Activated T-cell treated with anti-CD3 and anti-CD28 coated beads for 1 hour (primary cell): ENCODE measurements around the gene RBP5.
"Not testable (repeated sequence)": the region's sequence is repeated elsewhere in the genome, so short reads cannot be mapped to it uniquely, and the experiment has no call there.

Source experiments
- DNase-seq: peaks from one replicate; pipeline ENCODE4 v3.0.0-alpha.2; 2020; ENCODE audit warnings: low read depth

RBP5 gene

DNA sequence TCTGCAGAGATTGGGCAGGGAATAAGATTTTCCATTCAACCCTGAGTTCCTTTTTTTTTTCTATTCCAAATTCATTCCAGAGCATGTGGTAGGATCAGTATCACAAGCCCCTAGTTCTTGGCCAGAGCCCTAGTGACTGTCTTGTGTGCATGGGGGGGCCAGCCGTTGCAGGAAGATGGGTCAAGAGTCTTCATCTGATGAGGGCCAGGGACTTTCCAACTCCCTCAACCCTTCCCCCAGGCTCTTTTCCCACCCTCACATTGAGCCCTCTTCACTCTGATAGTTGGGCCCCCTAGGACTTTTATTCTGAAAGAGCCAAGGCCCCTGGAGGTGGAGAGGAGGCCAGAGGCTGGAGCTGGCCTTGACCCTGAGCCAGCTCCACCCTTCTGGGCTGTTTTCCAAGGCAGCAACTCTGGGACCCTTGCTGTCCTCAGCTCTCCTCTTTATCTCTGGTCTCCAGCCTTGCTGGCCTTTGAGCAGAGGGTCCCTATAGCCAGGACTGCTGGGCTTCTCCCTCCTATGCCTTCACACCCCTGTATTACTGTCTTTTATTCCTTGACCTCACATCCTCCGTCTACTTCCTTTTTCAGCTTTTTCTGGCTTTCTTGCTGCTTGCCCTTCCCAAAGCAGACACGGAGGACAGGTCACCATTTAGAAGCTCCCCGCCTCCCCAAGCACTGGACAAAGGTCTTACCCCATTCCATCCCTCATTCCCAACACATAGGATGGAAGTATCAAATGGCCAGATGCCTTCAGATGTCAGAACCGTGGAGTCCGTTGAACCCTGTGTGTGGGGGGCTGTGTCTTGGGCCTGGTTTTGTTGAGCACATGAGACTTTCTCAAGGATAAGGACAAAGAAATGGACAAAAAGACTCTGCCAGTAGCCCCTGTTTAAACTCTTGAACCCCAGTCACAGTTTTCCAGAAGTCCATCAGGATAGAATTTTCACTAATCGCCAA lies 5.6 kb downstream of the RBP5 start:
- DNase-seq = no peak

DNA sequence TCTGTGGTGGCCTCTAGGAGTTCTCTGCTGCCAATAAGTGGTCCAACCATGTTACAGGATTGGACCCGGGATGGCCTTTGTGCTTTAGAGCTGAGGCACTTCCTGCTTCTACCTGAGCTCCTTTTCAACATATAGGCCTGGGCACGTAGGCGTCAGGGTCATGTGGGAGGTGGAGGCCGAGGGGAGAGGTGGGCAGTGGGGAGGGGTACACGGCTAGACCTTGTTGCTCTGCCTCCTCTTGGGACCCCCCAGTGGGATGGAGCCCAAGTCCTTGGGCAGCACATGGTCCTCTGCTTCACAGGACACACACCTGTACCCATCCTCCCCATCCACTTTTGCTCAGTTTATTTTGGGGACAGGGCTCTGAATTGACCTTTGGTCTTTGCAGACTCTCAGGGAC lies 7.4 kb downstream of the RBP5 start:
- no peak for DNase-seq

DNA sequence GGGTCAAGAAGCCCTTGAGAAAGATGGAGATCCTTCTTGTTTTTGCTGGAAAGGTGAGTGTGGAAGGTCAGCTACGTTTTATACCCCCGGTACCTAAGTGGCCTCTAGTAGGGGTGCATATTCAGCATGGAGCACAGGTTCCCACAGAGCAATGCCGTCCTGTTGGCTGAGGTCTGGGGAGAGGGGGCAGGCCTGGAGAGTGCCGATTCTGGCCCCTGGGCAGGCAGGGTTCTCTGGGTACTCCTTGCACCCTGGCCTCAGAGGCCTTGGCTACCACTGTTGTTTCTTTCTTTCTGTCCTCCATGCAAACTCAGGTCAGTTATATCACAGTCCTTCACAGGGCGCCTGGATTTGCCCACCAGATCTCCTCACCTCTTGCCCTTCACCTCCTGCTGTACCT lies 8.5 kb downstream of the RBP5 start:
- DNase-seq = no peak

DNA sequence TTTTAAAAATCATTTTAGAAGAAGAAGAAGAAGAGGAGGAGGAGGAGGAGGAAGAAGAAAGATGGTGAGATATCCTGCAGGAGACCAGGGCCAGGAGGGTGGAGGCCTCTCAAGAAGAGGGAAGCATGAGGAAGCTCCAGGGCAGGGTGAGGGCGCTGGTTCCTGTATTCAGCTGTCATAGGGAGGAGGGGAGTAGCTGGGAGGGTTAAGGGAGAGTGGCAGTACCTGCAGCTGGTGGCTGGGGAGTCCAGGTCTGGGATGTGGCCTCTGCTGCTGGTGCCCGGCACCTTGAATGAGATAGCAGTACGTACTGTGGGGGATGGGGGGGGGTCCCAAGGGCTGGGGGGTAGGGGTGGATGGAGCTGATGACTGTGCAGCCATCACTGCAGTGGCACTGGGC lies 9.8 kb downstream of the RBP5 start:
- no peak for DNase-seq

DNA sequence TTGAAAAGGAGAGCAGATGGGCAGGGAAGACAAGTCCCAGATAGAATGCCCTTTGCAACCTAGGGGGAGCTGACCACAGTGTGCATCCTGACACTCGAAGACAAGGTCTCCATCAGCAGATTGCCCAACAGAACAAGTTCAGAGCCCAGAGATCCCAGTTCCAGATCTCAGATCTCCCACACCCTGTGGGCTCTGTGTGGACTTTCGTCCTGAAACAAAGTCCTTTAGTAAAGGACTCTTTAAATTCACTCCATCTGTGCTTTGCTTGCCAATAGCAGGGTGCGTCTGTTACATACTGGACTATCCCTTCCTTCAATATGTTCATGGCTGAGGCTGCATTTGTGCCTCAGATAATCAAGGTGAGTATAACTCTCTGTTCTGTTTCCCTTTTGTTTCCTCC lies 11.0 kb downstream of the RBP5 start:
- no peak for DNase-seq

DNA sequence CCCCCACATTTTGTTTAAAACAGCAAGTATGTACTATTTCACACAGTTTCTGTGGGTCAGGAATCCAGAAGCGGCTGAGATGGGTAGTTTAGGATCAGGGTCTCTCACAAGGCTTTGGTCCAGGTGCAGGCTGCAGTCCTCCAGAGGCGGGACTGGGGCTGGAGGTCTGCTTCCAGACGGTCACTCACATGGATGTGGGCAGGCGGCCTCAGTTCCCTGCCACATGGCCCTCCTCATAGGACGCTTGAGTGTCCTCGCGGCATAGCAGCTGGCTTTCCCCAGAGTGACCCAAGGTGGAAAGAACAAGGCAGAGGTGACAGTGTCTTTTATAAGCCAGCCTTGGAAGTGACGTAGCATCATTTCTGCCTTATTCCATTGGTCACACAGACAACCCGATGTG lies 11.8 kb downstream of the RBP5 start:
- DNase-seq = no peak

DNA sequence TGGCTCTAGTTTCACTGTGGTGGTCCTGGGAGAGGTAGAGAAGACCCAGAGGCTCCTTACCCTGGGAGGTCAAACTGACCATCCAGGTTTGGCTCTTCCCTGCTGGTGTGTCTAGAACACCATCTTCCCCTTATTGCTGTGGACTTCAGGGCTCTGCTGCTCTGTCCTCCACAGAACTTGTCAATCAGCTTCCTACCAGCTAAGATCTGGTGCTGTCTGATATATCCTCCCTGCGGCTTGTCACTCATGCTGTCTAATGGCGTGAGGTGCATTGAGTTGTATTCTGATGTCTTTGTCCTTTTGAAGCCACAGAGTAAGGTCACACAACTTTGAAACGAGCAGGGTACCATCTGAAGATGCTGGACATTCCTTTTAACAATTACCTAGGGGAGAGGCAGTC lies 12.5 kb downstream of the RBP5 start:
- DNase-seq = no peak

DNA sequence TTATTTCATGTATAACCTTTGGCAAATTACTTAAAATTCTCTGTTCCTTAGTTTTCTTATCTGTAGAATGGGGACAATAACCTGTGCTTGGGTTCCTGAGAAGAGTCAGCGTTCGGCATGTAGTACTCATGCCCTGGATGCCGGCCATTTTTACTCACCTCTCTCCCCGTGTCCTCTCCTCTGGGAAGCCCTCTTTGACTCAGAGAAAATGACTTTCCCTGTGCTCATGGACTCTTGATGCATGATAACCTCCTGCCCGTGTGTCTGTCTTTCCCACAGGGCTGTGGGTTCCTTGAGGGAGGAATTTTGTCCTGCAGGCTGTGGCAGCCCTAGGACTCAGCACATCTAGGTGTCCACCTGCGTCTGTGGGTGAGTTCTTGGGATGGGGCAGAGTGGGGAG lies 13.8 kb downstream of the RBP5 start:
- DNase-seq = no peak

DNA sequence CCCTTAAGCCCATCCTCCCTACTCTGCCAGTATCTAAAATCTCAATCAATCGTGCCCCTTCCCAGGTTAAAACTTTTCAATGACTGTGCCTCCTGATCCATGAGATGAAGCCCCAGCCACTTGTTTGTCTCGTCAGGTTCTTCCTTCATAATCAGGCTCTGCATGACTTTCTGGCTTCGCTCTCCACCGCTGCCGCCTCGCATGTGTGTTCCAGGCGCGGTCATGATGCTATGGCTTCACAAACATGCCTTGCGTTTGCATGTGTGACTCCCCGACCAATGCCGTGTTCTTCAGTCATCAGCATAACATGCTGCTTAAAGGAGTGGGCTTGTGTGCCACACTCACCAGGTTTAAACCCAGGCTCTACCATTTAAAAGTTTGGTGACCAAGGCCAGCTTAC lies 14.7 kb downstream of the RBP5 start:
- no peak for DNase-seq

DNA sequence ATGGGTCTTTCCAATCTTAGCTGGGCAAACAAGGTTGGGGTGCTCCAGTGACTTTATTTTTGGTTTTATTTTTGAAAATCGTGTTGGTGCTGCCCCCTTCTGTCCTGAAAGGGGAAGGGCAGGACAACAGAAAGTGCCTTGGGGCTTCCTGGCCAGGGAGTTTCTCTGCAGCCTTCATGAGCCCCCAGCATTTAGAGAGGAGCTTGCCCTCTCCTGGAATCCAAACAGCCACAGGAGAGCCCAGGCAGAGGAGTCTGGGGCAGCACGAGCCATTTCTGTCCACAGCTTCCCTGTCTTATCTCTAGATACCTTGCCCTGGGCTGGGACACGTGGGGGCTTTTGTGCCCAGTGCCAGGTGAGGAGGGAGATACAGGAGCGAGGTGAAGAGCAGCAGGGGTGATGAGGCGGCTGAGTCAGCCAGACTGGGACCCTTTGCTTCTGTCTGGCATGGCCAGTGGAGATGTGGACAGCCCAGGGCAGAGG lies 15.3 kb downstream of the RBP5 start:
- DNase-seq = no peak

DNA sequence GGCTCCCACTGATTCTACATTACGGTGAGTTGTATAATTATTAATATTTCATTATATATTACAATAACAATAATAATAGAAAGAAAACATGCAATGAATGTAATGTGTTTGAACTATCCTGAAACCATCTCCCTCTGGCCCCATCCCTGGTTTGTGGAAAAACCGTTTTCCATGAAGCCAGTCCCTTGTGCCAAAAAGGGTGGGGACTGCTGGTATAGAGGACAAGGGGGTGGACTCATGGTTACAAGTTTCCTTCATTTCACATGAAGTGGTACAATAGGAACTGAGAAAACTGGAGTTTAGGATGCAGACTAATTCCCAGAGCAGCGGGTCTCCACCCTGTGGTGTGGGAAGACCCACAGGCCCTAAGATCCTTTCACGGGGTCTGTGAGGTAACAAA lies 16.6 kb downstream of the RBP5 start:
- no peak for DNase-seq

DNA sequence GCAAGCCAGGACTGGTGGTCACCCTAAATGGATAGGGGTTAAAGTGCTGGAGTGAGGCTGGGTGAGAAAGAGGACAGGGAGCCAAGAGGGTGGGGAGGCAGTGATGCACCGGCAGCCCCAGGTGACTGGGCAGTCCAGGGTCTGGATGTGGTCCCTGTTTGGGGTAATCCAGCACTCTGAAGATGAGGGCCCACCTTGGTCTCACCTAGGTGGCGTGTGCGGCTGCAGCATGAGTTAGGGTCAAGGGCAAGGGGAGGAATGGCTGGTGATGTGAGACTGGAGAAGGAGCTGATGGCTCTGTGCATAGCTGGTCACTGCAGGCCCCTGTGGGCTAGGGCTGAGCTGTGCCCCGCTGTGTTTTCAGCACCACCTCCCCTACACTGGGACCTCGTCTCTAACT lies 18.0 kb downstream of the RBP5 start:
- no peak for DNase-seq

DNA sequence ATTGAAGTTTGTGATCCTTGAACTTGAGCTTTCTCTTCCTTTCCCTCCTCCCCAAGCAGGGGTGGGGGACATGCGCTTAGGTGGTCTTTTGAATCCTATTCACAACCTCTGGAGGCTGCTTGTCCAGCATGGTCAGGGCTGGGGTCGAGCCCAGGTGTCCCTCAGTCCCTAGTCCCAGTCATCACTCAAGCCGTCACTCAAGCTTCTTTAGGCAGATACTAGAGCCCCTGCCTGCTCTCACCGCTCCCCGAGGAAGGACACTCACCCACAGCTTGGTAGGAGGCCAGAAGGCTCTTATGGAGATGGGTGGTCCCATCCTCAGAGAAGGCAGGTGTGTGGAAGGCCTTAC lies 19.1 kb downstream of the RBP5 start:
- DNase-seq = no peak

DNA sequence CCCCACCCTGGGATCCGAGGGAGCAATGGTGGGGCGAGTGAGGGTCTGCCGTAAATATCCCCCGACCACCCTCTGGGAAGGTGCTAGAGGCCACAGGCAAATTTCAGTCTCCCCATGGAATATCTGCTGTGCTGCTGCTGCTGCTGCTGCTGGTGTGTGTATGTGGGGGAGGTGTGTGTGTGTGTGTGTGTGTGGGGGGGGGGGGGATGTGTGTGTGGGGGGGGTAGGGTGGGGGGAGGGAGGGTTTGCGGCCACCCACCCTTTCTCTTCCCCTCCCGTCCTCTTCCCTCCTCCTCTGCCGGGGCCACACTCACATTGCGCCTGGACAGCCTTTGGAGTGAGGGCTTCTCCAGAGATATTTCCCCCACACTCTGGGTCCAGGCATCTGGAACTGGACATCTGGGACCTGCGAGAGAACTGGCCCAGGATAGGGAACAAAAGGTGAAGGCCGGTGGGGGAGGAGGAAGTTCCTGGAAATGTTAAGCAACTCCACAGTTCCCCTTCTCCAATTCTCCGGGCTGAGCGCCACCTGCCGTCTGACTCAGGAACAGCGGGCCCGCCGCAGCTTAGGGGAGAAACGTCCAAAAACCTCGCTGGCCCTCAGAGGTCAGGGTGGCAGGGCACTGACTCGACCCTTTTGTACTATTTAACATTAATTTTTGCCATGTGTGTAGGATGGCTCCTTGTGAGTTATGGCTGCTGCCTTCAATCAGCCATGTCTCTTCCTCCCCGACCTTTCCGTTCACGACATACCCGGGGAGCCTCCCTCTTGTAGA lies 19.7 kb downstream of the RBP5 start, which contains the start of gene C1RL:
Gene C1RL (minus strand): TSS at position 419 of the 776 bp plus-strand sequence. CDS start 34 bp downstream, at position 385.
- peak; percentile 83 for DNase-seq

DNA sequence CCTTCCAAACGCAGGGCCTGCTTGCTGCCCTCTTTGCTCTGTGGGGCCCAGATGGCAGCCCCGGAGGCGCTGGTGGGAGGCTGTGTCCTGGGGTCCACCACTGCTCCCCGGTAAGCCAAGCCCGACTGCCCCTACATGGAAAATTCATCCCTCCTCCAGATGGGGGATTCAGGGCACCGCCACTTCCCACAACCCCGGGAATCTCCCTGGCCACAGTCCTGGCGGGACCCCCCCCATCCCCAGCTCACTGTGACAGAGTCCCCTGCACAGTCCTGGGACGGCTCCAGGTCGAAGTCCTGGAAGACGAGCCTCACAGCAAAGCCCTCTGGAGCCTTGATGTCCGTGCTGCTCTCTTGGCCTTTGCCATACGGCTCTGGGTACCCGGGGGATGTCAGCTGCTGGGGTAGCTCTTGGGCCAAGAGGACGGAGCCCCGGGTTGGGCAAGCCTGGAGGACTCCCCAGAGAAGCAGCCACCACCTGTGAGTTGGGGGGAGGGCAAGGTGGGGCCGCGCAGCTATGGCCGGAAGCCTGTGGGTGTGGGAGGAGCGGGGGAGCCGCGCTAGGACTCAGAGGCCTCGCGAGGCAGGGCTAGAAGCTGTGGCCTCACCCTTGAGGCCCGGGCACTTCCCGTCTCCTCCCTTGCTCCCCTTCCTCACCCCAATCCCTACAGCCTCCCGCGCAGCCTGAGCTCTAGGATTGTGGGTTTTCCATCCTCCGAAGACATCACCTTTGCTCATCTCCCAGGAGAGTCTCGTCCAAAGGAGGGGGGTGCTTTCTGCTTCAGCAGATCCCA lies 20.5 kb downstream of the RBP5 start:
- peak; percentile 57 for DNase-seq

DNA sequence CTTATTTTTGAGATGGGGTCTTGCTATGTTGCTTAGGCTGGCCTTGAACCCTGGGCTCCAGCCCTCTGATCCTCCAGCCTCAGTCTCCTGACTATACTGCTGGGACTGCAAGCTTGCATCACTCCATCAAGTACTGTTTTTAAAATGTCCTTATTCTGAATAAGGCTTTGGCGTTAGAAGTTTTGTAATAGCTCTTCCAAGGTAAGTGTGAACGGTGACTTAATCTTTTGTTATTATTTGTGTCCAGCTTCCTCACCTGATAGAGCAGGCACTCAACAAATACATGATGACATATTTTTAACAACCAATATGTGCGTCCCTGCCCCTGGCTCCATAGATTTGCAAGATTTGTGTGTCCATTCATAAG lies 21.1 kb downstream of the RBP5 start:
- DNase-seq = no peak

DNA sequence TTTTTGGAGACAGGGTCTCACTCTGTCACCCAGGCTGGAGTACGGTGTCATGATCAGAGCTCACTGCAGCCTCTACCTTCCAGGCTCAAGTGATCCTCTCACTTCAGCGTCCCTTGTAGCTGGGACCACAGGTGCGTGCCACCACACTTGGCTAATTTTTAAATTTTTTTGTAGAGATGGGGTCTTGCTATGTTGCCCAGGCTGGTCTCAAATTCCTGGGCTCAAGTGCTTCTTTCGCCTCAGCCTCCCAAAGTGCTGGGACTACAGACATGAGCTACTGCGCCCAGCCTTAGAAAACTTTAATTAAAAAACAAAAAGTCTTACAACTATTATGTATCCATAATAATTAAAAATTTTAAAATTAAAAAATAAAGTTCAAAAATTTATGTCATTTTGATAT lies 21.5 kb downstream of the RBP5 start:
- DNase-seq = not testable (repeated sequence)

DNA sequence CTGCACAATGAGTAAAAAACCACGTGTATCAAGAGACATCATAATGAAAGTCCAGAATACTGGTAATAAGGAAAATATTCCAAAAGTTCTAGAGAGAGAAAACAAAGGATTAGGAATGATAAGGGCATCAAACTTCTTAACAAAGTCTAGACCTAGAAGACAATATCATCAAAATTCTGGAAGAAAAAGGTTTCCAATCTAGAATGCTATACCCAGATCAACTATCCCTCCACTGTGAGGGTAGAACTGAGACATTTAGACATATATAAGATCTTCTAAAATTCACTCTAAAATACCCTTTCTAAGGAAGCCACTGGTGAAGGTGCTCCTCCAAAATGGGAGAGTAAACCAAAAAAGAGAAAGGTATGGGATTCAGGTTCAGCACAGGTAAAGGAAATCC lies 22.6 kb downstream of the RBP5 start:
- DNase-seq = no peak

DNA sequence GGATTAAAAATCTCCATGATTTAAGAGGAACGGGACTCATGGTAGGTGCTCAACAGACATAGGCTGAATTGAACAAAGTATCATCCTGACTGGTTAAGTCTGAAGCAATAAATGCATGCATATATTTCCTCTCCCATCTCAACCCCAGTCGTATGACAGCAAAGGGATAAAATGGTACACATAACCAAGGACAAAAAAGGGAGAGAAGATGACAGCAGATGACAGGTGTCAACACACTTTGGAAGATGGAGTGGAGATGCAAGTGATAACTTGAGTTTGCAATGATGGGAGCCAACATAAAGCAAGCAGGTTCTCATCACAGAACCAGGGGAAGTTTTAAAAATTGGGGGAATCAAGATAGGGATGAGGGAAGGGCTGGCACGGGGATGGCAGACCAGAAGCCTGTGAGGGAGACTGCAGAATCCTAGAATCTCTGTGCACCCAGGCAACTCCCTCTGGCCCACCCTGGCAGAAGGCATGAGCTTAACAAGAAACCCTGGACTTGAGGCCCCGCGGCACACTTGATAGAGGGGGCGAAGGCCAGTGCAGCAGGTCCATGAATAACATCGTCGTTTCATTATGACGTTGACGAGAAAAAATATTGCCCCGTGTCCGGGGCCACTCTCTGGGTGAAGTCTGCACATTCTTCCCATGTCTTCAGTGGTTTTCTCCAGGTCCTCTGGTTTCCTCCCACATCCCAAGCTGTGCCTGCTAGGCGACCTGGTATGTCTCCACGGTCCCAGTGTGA lies 24.7 kb downstream of the RBP5 start:
- DNase-seq = no peak

DNA sequence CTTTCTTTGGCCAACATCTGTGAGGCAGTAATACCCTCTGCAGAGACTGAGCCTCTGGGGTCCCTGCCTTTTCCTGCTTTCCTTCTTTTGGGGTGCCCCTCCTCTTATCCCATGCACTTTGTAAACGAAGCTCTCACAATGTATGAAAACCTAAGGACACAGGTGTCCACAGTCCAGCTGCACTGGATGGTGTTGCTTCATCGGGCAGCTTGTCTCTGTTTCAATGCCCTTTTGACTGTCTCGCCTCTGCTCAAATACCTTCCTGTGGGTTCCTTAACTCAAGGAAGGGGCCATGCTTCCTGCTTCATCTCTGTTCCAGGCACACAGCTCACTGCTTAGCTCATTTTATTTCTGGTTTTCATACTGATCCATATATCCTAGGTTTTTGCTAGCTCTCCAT lies 26.1 kb downstream of the RBP5 start:
- DNase-seq = no peak

DNA sequence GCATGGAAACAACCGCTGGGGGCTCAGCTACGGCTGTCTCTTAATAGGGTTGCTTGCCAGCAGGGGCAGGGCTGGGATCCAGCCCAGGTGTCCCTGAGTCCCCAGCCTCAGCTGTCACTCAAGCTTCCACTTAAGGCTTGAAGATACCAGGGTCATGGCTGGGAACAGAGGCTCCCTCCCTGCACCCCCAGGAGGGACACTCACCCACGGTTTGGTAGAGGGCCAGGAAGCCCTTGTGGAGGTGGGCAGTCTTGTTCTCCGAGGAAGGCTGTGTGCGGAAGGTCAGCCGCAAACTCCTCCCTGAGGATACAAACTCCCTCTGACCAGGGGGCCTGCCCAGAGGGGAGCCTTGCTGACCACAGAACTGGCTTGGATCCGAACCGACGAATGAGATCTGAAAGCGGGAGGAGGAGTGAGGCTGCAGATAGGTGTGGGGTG lies 27.0 kb downstream of the RBP5 start:
- DNase-seq = no peak
